SH-SY5Y (cell line): ENCODE data around the gene CBFA2T3.

ENCODE experiments used
- GATA2 ChIP-seq: IDR thresholded peaks from 2 replicates; pipeline ENCODE4 v1.6.1; 2011; ENCODE audit warnings: mild to moderate bottlenecking, low read depth, low read length
- GATA3 ChIP-seq: IDR thresholded peaks from 2 replicates; pipeline ENCODE4 v1.6.1; 2011; ENCODE audit warnings: low read depth, mild to moderate bottlenecking, low read length, moderate library complexity

The CBFA2T3 gene

GRCh38 chr16:88882358-88883030 is 94.5 kb downstream of the CBFA2T3 start:
- TF ChIP-seq GATA2 (no peak), GATA3 (no peak)

DNA sequence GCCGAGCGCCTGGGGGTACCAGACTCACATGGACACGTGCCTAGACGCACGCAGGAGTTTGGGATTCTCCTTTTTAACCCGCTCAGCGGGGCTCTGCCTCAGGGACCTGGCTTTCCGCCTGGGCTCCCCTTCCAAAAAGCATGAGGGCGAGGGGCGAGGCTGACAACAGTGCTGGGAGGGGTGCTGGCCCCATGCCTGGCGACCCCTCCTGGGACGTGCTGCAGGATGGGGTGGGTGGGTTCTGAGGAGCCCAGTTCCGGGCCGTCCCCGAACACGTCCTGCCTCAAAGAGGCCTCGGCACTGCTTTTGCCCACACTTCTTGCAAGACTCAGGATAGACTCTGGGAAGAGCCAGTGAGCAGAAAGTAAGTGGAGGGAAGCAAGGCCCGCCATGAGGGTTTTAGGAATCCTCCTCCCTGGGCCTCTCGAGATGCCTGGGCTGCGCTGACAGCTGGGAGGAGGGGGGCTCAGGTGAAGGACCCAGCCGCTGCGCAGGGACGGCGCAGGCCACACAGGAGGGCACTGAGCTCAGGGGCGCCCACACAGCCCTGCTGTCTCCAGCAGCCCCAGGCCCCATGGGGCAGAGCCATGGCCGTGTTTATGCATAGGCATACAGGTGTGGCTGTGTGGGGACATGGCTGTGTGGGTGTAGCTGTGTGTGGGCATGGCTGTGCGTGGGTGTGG is 95.2 kb downstream of the CBFA2T3 start:
- no peak for TF ChIP-seq GATA2
- TF ChIP-seq GATA3, result no peak

DNA sequence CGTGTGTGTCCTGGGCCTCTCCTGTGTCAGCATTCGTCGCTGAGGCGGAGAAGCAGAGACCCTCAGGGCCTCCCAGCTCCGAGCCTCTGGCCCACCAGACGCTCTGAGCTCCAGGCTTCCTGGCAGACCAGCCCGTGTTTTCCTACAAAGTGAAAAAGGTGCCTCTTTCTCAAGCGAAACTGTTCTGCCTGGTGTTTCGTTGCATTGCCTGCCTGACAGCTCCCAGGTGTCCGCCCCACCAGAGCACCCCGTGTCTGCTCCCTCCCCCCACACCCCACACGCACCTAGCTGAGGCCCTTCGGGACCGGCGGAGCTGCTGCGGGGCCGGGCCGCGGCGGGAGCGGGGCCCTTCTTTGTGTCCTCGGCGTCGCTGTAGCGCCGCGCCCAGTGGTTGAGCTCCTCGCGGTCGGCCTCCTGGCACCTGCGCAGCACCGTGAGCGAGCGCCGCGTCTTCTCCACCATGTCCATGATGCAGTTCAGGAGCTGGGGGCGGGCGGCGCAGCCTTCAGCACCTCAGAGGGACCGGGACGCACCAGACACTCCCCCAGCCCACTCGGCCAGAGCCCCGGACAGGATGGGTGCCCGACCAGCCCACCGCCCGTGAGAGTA is 95.9 kb downstream of the CBFA2T3 start:
- TF ChIP-seq GATA2 (no peak), GATA3 (no peak)

DNA sequence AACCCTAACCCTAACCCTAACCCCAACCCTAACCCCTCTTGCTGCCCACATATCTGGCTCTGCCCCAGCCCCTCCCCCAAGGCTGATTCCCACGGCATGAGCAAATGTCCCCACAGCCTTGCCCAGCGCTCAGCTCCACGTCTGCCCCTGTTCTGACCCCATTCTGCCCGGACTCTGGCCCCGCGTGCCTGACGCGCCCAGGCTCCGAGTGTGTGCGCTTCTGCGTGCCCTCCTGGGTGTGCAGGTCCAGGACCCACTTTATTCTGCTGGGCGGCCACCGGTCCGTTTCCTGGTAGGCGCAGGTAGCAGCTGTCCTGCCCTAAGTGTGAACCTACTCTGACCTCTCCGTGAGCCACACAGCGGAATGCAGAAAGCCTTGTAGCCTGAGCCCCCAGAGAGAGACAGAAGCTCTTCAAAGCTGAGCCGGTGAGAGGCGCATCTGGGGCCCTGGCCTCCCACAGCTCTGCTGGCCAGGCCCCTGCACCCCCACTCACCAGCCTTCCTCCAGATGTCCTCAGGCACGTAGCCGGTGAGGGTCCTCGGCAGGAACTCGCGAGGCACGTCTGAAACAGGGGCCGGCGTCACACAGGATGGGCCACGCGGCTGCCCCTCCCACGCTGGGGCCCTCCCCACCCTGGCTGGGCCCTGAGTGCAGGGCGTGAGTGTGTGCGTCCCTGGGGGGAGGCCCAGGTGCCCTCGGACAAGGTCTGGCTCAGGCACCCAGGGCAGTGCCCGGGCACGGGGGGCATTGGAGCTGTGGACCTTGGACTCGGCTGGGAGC is 96.6 kb downstream of the CBFA2T3 start:
- TF ChIP-seq GATA2 (no peak), GATA3 (no peak)

DNA sequence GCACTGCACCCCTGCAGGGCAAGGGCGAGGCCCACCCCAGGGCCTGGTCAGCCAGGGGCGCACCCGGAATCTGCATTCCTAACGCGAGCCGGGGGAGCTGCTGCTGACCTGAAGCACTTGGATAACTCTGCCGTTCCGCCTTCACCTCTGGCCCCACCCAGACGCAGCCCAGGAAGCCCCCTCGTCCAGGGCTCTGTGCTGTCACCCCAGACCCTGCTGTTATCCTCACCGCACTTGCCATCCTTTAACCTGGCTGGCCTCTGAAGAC is 97.3 kb downstream of the CBFA2T3 start:
- TF ChIP-seq GATA2 (no peak), GATA3 (no peak)

GRCh38 chr16:88878967-88879787 is 97.8 kb downstream of the CBFA2T3 start:
- TF ChIP-seq GATA3 (no peak), GATA2 (no peak)

GRCh38 chr16:88878356-88878755 is 98.7 kb downstream of the CBFA2T3 start:
- TF ChIP-seq GATA2 (no peak), GATA3 (no peak)

GRCh38 chr16:88877564-88878289 is 99.3 kb downstream of the CBFA2T3 start:
- no peak for TF ChIP-seq GATA2
- TF ChIP-seq GATA3, result no peak

- TF ChIP-seq GATA3 (no peak), GATA2 (no peak)
Measured at GRCh38 chr16:88876942-88877526, 100.0 kb downstream of the CBFA2T3 start.

DNA sequence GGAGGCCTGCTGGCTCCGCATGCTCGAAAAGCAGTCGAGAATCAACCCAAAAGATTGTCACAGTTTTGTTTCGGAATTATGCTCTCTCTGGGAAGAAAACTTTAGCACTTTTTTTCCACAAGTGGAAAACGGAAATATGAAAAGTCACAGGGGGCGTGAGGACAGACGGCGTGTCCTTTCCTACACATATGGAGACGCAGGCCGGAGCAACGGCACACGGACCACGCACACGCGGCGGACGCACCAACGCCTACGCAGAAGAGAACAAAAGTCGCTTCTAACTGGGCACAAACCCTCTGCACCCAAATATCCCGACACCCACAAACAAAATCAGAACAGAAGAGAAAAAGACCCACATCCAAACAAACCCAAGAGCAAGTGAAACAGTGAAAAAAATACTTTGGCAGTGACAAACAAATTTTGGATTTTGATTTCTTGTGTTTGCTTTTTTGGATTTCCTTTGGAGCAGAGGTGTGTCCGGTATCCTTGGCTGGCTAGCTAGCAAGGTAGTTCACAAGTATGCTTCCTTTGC is 101.2 kb downstream of the CBFA2T3 start:
- TF ChIP-seq GATA3, result no peak
- no peak for TF ChIP-seq GATA2

DNA sequence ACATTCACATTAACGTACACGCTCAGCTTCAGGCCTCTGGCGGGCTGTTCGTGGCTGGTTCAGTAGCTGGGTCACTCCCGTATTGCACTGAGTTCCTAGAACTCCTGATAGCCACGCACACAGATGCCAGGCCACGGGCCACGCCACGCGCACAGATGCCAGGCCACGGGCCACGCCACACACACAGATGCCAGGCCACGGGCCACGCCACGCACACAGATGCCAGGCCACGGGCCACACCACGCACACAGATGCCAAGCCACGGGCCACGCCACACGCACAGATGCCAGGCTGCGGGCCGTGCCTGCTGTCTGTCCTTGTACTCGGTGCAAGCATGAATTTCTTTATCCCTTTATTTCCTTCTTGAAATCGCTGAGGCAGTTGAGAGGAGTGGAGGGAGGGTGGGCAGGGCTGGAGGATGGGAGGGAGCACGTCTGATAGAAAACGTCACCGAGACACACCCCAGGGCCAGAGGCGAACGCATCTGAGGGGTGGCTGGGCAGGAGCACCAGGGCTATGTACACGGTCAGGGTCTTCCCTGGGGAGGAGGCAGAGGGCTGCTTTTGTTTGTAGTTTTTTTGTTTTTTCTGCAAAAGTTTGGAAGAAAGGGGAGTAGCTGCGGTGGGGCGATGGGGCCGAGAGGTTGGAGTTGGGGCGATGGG is 101.9 kb downstream of the CBFA2T3 start:
- TF ChIP-seq GATA3 (no peak), GATA2 (no peak)

DNA sequence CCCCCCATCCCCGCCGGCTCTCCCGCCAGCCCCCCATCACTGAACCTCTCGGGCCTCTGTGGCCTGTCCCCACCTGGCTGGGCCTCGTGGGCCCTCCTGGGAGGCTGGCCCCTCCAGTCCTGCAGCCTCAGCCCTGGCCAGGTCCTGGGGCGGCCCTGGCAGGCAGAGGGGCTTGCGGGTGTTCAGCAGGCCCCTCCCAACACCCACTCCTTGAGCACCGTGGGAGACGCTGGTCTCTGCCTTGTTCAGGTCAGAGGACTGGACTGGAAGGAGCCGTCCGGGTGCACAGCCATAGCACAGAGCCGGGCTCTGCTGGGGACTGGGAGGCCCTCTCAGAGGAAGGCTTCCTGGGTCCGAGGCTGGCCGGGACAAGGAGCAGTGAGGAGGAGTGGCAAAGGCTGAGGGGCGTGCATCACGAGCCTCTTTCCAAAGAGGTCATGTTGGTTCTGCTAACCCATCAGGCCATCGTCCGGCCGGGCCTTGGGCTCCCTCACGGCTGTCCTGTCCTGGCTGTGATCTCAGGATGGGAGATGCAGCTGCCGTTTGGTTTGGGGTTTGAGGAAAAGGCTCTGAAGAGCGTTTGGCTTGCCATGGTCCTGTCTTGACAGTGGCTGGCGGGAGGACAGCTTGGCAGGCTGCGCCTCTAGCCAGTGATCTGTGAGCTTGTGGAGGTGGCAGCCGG is 104.2 kb downstream of the CBFA2T3 start:
- TF ChIP-seq GATA3, result no peak
- TF ChIP-seq GATA2, result no peak
